NCI-H446 treated with DMSO at 0.1 percent for 48 hours (cell line): ENCODE results near the gene ZSCAN9.
A peak's percentile ranks its signal among the peaks of the same experiment; 100 is the strongest.

Experiments
- DNase-seq: peaks from one replicate; lab custom pipeline; 2025; lab: John Stamatoyannopoulos, UW

The ZSCAN9 gene

DNA sequence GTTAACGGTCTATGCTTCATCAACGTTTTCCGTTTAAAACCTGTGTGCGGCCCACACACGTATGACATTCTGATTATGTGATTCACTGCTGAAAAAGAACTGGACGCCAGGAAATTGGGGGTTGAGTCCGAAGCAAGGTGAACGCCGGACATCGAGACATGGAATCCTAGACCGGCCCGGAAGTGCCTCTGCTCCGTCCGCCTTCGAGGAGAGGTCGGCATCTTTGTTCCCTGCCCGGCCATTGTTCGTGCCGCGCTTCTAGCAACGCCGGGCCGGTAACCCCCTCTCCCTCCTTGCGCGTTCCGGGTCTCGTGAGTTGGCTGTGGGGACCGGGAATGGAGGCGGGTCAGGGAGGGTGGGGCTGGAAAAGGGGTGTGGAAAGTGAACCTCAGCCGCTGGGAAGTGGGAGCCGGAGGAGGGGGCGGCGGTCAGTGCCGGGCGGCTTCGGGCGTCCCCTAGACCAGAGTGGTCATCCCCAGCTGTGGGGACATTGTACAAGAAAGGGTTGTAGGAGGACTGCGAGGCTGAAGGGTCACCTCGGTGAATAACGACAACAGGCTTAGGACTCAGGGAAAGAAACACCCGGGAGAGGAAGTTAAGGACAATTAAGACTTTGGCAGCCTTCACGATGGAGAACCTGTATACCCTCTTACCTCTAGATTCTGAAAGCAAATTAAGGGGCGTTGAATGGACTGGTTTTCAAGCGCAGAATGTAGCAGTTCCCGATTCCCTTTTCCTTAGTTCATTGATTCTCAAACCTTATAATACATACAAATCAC lies at the start of gene ZSCAN9:
ZSCAN9 (plus strand) TSS at position 220 of the 779 bp plus-strand sequence. CDS start 1,810 bp downstream, outside the sequence.
- peak; percentile 74 for DNase-seq

DNA sequence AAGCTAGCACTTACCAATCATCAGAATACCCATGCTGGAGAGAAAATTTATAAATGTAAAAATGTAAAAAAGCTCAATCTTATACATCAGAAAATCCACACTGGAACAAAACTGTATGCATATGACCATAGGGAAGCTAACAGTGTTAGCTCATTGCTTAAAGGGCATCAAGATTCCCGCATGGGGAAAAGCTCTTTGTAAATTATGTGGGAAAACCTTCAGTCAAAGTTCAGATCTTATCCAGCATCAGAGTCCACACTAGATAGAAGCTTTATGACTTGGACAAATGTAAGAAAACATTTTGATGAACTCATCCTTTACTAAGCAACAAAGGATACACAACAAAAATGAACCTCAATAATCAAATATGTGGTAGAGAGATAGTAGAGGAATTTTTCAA lies 48.7 kb upstream of the ZSCAN9 start:
- DNase-seq = no peak

DNA sequence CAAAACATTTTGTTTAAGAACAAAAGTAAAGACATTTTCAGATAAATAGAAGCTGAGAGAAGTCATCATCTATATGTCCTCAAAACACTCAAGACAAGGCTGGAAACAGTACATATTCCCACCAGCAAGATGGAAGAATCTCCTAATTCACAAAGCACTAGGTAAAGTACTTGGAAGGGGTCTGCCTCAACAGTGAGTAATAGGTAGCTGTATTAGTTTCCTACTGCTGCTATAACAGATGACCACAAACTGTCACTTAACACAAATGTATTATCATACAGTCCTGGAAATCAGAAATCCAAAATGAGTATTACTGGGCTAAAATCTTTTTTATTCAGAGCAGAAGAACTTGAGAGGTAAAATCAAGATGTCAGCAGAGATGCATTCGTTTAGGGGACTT lies 42.8 kb upstream of the ZSCAN9 start:
- DNase-seq = no peak

DNA sequence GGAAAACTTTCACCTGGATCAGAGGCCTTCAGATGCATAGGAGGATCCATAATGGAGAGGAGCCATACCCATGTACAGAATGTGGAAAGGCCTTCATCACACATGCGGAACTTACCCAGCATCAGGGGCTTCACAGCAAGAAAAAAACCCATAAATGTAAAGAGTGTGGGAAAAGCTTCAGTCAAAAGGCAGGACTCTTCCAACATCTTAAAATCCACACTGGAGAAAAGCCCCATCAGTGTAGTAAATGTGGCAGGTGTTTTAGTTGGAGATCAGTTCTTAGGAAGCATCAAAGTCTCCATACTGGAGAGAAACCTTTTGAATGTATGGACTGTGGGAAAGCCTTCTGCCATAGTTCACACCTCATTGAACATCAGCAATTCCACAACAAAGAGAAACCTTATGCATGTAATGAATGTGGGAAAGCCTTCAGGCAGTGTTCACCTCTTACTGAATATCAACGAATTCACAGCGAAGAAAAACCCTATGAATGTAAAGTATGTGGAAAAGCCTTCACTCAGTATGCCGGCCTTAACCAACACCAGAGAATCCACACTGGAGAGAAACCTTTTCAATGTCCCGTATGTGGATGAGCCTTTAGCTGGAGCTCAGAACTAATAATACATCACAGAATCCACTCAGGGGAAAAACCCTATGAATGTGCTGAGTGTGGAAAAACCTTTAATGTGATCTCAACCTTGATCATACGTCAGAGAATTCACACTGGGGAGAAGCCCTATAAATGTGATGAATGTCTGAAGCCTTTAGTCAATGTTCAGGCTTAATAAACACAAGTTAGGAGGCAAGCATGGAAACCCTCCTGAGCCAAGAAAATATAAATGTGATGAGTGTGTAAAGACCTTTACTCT lies 36.7 kb upstream of the ZSCAN9 start:
- no peak for DNase-seq

GRCh38 chr6:28200020-28200419 lies 25.1 kb upstream of the ZSCAN9 start:
- no peak for DNase-seq

- DNase-seq = no peak
Observed at GRCh38 chr6:28203201-28203600, 21.9 kb upstream of the ZSCAN9 start.

DNA sequence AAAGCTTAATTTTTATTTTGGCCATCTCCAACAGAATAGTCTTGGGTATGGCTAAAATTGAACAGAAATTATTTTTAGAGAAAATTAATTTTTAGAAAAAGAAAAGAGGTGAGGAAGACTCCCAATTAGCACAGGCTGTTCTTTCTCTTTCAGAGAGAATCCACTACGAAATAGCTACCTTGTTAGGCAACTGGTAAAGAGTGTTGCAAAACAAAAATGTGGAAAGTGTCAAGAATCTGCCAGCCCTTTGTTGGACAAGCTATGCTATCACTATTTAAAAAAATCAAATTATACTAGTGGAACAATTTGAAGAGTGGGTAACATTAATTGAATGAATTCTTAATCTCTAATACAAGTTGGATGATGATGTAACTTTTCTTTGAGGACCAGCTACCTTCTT lies 19.2 kb upstream of the ZSCAN9 start:
- no peak for DNase-seq

GRCh38 chr6:28206527-28206926 lies 18.5 kb upstream of the ZSCAN9 start:
- DNase-seq = no peak

DNA sequence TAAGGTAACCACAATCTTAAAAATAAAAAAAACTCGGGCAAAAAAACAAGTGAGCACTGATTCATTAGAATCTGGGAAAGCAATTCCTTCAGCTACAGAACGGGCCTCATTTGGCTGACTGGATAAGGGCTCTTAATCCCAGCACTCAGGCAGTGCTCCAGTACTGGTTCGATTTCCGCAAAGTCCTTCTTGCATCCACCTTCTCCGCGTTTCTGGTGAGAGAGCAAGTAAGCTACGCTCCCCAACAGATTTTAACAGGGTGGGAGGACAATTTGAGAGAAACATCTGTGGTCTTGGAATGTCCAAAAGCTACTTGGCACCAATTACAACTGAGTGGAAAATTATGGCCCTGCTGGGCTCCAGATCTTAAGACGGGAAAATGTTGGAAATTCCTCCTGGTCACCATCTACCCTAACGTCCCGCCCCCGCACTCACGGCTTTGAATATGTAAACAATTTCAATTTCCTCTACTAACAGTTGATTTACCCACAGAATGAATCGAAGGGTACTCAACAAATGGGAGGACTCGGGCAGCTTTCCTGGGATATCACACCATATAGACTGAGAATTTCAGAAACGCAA lies 18.1 kb upstream of the ZSCAN9 start:
- no peak for DNase-seq

DNA sequence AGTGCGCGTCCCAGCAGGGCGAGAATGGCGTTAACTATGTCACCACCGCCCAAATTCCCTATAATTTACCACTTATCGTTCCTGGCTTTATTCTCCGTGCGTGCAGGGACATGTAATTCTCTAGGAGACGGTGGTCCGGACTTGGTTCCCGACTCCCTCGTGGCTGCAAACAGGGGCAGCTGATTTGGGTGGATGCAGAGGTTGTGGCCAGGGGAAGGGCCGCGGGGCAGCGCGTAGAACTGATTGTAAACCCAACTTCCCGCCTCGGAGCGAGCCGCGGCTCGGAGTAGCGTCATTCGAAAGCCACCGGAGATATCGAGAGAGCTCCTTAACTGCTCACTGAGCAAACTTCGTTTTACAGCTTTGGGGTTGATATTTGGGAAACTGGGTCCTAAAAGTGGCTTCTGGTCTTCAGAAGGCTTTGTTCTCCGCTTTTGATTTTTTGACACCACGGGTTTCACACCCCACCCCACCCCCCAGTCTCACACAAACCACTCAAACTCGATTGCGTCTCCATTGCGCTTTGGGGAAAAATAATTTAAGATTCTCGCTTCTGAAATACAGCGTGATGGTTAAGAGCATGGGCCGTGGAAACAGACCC lies 17.5 kb upstream of the ZSCAN9 start:
- no peak for DNase-seq

- no peak for DNase-seq
Observed at GRCh38 chr6:28208111-28208659, 16.9 kb upstream of the ZSCAN9 start.

- no peak for DNase-seq
Observed at GRCh38 chr6:28209753-28210535, 15.1 kb upstream of the ZSCAN9 start.

- DNase-seq = no peak
Observed at GRCh38 chr6:28211840-28212509, 13.1 kb upstream of the ZSCAN9 start.

DNA sequence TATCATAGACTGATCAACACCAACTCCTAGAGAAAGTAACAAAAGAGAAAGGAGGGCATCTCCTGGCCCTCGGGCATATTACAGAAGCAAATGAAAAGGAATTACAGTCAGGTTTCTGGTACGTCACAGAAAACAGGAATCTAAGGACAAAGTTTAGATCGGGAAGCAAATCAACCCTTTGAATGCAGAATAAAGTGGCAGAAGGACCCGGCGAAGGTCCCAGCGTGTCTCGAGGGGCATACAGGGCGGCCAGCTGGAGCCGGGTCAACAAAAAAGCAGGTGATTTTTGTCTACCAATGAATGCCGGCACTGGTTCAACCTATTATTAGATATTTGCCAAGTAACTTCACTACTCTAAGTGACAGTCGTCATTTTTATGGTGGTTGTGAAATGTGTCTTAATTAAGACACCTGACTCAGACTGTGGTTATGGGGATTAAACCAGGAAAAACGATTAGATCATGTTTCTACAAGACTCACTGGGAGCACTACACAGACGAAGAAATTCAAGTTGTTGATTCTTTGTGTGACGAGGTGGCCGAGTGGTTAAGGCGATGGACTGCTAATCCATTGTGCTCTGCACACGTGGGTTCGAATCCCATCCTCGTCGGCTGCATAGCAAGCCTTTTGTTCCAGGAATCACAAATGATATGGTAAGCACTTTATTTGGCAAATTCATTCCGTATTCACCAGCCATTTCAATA lies 12.4 kb upstream of the ZSCAN9 start:
- DNase-seq = peak; percentile 74

DNA sequence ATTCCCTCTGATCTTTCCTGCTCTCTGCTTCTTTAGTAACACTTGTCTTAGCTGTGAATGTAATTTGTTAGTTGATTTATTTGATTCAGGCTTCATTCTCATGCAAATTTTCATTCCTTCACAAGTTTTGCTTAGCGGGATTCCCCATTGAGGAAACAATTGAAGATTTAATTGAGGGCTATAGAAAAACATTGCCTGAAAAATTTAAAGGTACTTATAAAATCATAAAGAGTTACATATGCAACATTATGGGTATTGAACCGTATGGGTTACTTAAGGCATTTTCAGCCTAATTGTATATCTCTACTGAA lies 11.9 kb upstream of the ZSCAN9 start:
- DNase-seq = no peak

DNA sequence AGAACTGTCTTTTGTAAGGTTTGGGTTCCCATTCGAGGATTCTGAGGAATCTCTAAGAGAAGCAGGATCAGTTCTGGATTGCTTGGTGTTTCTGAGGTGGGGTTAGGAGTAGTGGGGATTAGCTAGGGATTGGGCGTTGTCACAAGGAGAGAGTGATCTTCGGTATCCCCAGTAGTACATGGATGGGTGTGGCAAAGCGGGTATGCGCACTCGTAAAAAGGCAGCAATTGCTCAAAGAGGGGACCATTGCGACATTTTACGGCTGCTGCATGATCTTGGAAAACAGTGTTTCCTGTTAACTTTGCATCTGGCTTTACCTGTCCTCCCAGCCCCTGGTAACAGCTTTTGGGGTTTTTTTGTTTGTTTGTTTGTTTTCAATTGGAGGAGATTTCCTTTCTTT lies 9.7 kb upstream of the ZSCAN9 start:
- DNase-seq = no peak

DNA sequence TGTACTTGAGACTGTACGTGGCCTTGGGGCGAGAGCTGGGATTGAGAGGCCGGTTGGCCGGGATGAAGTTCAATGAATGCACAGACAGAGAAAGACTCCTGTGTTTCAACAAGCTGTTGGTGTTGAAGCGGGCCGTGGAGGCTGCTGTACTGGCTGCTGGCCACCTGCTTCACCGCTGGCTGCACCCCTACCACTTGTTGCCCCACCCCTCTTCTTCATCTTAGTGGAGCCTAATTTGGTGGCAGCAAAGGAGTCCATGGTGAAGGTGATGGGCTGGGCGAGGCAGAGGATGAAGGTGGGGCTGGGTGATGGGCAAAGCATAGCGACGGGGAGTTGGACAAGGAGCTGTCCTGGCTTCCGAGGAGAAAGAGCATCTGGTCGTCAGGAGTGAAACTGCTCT lies 7.2 kb upstream of the ZSCAN9 start:
- no peak for DNase-seq

DNA sequence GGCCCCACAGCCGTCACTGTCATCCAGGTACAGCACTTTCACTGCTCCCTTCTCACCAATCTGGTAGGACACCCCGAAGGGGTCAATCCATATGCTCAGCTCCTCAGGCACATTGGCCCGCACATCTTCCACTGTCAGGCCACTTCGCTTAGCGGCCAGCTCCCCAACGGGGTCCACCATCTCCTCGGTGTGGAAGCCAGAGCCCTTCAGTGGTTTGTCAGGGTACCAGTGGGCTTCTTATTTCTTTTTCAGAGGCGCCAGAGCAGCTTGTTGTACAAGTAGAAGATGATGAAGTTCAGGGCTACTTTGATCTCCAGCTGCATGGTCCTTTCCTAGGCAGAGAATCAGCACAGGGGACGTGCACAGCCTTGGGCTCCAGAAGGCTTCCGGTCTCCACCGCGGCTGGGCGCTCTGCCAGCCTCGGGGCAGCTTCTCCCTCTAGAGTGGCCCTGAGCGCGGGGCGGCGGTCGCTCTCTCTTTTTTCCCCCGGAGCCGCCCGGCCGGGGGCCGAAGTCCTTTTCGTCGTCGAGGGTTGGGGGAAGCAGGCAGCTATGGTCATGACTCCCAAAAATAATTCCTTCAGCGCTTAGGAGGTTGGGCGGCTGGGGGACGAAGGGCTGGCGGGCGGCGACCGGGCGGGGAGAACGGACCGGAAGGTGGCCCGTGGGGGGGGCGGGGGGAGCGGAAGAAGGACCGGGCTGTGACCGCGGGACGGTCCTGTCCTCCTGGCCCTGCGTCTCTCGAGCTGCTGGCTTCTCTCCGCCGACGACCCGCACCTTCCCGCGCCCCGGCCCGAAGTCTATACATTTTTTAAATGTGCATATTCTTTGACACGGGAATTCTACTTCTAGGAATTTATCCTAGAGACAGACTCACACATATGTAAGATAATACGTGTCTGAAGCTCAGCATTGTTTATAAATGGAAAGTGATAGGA lies 6.5 kb upstream of the ZSCAN9 start:
- peak; percentile 29 for DNase-seq
